Fibroblast of lung (primary cell): ENCODE measurements around the gene TRIM72. TPM values are rescaled to one million over a fixed set of nuclear protein-coding genes. Genes with fewer than 3 reads are reported as not detected.

Source experiments
- DNase-seq, 2 donors: peaks; one replicate each; pipeline versions ENCODE4 v3.0.0 to v3.0.0-alpha.2; 2010; ENCODE audit warnings: low read depth in 2 of 2
- H2AFZ ChIP-seq: 2 replicates; pipeline ENCODE4 v1.5.1; 2012; ENCODE audit warnings: low read length, control low read depth, inconsistent platforms
- H3K27ac ChIP-seq: 2 replicates; pipeline ENCODE4 v1.5.1; 2011; ENCODE audit warnings: low read length, control low read depth; ENCODE audit not compliant: insufficient read depth
- H3K27me3 ChIP-seq: 2 replicates; pipeline ENCODE4 v1.5.1; 2011; ENCODE audit warnings: mild to moderate bottlenecking, low read length; ENCODE audit not compliant: control insufficient read depth, insufficient read depth
- H3K36me3 ChIP-seq: 2 replicates; pipeline ENCODE4 v1.5.1; 2011; ENCODE audit warnings: low read length; ENCODE audit not compliant: control insufficient read depth, insufficient read depth
- H3K4me1 ChIP-seq: 2 replicates; pipeline ENCODE4 v1.5.1; 2011; ENCODE audit warnings: low read length; ENCODE audit not compliant: control insufficient read depth, insufficient read depth; ENCODE audit errors: extremely low read depth
- H3K4me2 ChIP-seq: 2 replicates; pipeline ENCODE4 v1.5.1; 2011; ENCODE audit warnings: low read length, control low read depth; ENCODE audit not compliant: insufficient read depth; ENCODE audit errors: extremely low read depth
- H3K4me3 ChIP-seq, 4 experiments: fragments of 200-600 bp in 1 of 4; sonication (generic) in 1 of 4; replicated peaks in 1 of 4; 2 replicates each; pipeline ENCODE4 v1.5.1; 2011 to 2016; ENCODE audit warnings: low read length in 4 of 4, low read depth in 3 of 4, mild to moderate bottlenecking in 3 of 4, control low read depth in 2 of 4, inconsistent platforms in 1 of 4, mixed read lengths in 1 of 4; ENCODE audit not compliant: insufficient read depth in 1 of 4; ENCODE audit errors: control extremely low read depth in 1 of 4
- H3K79me2 ChIP-seq: 2 replicates; pipeline ENCODE4 v1.5.1; 2012; ENCODE audit warnings: mild to moderate bottlenecking, low read length, inconsistent platforms; ENCODE audit not compliant: control insufficient read depth, insufficient read depth
- H3K9ac ChIP-seq: 2 replicates; pipeline ENCODE4 v1.5.1; 2011; ENCODE audit warnings: mild to moderate bottlenecking, low read length, control low read depth; ENCODE audit not compliant: insufficient read depth
- H3K9me3 ChIP-seq: 2 replicates; pipeline ENCODE4 v1.5.1; 2012; ENCODE audit warnings: low read depth, low read length; ENCODE audit not compliant: control insufficient read depth, insufficient read depth
- H4K20me1 ChIP-seq: 2 replicates; pipeline ENCODE4 v1.5.1; 2011; ENCODE audit warnings: low read length; ENCODE audit not compliant: control insufficient read depth, insufficient read depth; ENCODE audit errors: extremely low read depth
- CTCF ChIP-seq, 2 donors: IDR thresholded peaks in 1 of 2; conservative IDR thresholded peaks in 1 of 2; 1 replicate in 1 of 2; 2 replicates in 1 of 2; pipeline ENCODE4 v1.5.1; 2011 to 2012; ENCODE audit warnings: low read length in 2 of 2, control low read depth in 1 of 2, inconsistent platforms in 1 of 2, low read depth in 1 of 2, mild to moderate bottlenecking in 1 of 2
- EZH2 ChIP-seq: IDR thresholded peaks from 2 replicates; pipeline ENCODE4 v1.5.1; 2012; ENCODE audit warnings: low read length, control low read depth, mild to moderate bottlenecking; ENCODE audit errors: missing control alignments
- polyA plus RNA-seq, 2 donors: library from polyadenylated mRNA; depleted of rRNA in 1 of 2; stranded (reverse) in 1 of 2; unstranded in 1 of 2; fragments of >200 nt; gene quantifications; 2 replicates each; pipeline ENCODE4 v1.2.1, GENCODE V29; 2011 to 2012; ENCODE audit warnings: missing spikeins in 1 of 2
- total RNA-seq: library from RNA; depleted of rRNA; stranded (reverse); fragments of >200 nt; gene quantifications from 2 replicates; pipeline ENCODE4 v1.2.1, GENCODE V29; 2014

The TRIM72 gene
- total and polyA plus RNA-seq, 2 donors (not counting 1 experiment from before 2014, with no cell fraction given) = not detected

GRCh38 chr16:31225193-31225592 is 11.3 kb downstream of the TRIM72 start:
- no peaks in the 10 kb centered on the region for H3K36me3 ChIP-seq
- H3K9ac ChIP-seq = no peak overlapping the region
- no peaks in the 10 kb centered on the region for H3K9me3 ChIP-seq
- H2AFZ ChIP-seq = no peak overlapping the region
- TF ChIP-seq EZH2 (no peak), CTCF (conservative IDR thresholded peaks at IDR 0.05 in 1 of 2, IDR thresholded peaks at IDR 0.05 in 1 of 2; ENCODE audit: low read depth in 1 of 2, low read length in 2 of 2) (no peak)
- H3K4me3 ChIP-seq = no peak overlapping the region
- H3K27me3 ChIP-seq = peaks cover 2% of the 10 kb centered on the region
- no peak overlapping the region for H3K27ac ChIP-seq
- no peaks in the 10 kb centered on the region for H3K79me2 ChIP-seq
- DNase-seq = no peak
- H3K4me2 ChIP-seq = no peak overlapping the region
- H3K4me1 ChIP-seq = no peaks in the 10 kb centered on the region
- H4K20me1 ChIP-seq = no peaks in the 10 kb centered on the region

GRCh38 chr16:31228206-31228605 is 14.3 kb downstream of the TRIM72 start:
- Histone ChIP-seq H3K4me3 (no peak overlapping the region), H3K4me1 (no peaks in the 10 kb centered on the region), H3K27me3 (no peaks in the 10 kb centered on the region), H4K20me1 (no peaks in the 10 kb centered on the region), H3K27ac (no peak overlapping the region), H3K9me3 (no peaks in the 10 kb centered on the region), H3K79me2 (no peaks in the 10 kb centered on the region), H2AFZ (no peak overlapping the region), H3K9ac (no peak overlapping the region), H3K4me2 (no peak overlapping the region), H3K36me3 (no peaks in the 10 kb centered on the region)
- TF ChIP-seq EZH2 (no peak), CTCF (conservative IDR thresholded peaks at IDR 0.05 in 1 of 2, IDR thresholded peaks at IDR 0.05 in 1 of 2; ENCODE audit: low read depth in 1 of 2, low read length in 2 of 2) (no peak)
- DNase-seq = no peak

- Histone ChIP-seq H3K27me3 (no peaks in the 10 kb centered on the region), H3K27ac (no peak overlapping the region), H3K4me2 (no peak overlapping the region), H2AFZ (no peak overlapping the region), H3K36me3 (no peaks in the 10 kb centered on the region), H3K4me3 (no peak overlapping the region), H3K79me2 (no peaks in the 10 kb centered on the region), H3K4me1 (no peaks in the 10 kb centered on the region), H3K9ac (no peak overlapping the region), H4K20me1 (no peaks in the 10 kb centered on the region), H3K9me3 (no peaks in the 10 kb centered on the region)
- DNase-seq = no peak
- no peak for TF ChIP-seq EZH2
- no peak for TF ChIP-seq CTCF (conservative IDR thresholded peaks at IDR 0.05 in 1 of 2, IDR thresholded peaks at IDR 0.05 in 1 of 2; ENCODE audit: low read depth in 1 of 2, low read length in 2 of 2)
Observed at GRCh38 chr16:31229501-31229900, 15.6 kb downstream of the TRIM72 start.
